OCI-LY1 (cell line): ENCODE data around the gene COL7A1.

ENCODE experiments used
- EZH2 ChIP-seq: fragments of 200-600 bp; sonication (generic), shearing (Covaris generic); IDR thresholded peaks from 2 replicates; pipeline ENCODE4 v1.8.0; 2017; ENCODE audit warnings: borderline replicate concordance, mixed run types, mild to moderate bottlenecking, antibody characterized with exemption, low read length, moderate library complexity, mixed read lengths
- TF ChIP-seq, protein P1 (sequence below): fragments of 200-600 bp; sonication (generic), shearing (Covaris generic); IDR thresholded peaks from 2 replicates; pipeline ENCODE4 v1.5.1; 2017; ENCODE audit warnings: mild to moderate bottlenecking, antibody characterized with exemption, low read length, moderate library complexity, mixed read lengths

DNA sequence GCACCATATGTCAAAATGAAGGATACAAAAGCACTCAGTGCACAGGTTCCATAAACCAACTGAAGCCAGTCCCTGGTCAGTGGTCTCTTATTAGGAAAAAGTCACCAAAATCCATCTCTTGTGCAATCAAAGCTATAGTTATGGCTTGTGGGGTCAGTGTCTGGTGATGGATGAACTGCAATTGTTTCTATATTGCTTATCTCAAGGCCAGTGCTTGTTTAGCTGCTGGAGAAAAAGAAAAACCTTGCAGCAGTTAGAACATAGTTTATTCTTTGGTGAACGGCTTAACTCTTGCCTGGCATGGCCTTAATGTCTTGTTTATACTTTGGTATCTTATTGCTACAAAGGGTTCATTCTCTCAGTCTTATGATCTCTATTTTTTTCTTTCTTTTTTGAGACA is 17.2 kb upstream of the COL7A1 start:
- TF ChIP-seq, protein P1, sequence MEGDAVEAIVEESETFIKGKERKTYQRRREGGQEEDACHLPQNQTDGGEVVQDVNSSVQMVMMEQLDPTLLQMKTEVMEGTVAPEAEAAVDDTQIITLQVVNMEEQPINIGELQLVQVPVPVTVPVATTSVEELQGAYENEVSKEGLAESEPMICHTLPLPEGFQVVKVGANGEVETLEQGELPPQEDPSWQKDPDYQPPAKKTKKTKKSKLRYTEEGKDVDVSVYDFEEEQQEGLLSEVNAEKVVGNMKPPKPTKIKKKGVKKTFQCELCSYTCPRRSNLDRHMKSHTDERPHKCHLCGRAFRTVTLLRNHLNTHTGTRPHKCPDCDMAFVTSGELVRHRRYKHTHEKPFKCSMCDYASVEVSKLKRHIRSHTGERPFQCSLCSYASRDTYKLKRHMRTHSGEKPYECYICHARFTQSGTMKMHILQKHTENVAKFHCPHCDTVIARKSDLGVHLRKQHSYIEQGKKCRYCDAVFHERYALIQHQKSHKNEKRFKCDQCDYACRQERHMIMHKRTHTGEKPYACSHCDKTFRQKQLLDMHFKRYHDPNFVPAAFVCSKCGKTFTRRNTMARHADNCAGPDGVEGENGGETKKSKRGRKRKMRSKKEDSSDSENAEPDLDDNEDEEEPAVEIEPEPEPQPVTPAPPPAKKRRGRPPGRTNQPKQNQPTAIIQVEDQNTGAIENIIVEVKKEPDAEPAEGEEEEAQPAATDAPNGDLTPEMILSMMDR = no peak
- TF ChIP-seq EZH2 = no peak
